Cardiac muscle cell (in vitro differentiated cells and primary cell): ENCODE measurements around the gene MEIOB. TPM values are rescaled to one million over a fixed set of nuclear protein-coding genes. Genes with fewer than 3 reads are reported as not detected.
A peak's percentile ranks its signal among the peaks of the same experiment; 100 is the strongest.

Experiments used
- DNase-seq, 2 donors: peaks; one replicate each; pipeline versions ENCODE4 v3.0.0 to v3.0.0-alpha.2; 2010 to 2017; ENCODE audit warnings: low read depth in 1 of 2, low spot score in 1 of 2
- H3K27ac ChIP-seq: fragments of 200-600 bp; sonication (generic); 2 replicates; pipeline ENCODE4 v1.5.1; 2016
- H3K27me3 ChIP-seq: fragments of 200-600 bp; sonication (generic); 2 replicates; pipeline ENCODE4 v1.6.0; 2016; ENCODE audit warnings: control low read depth
- H3K36me3 ChIP-seq: fragments of 200-600 bp; sonication (generic); 2 replicates; pipeline ENCODE4 v1.5.1; 2016; ENCODE audit warnings: control low read depth
- H3K4me1 ChIP-seq: fragments of 200-600 bp; sonication (generic); 2 replicates; pipeline ENCODE4 v1.8.1; 2017; ENCODE audit warnings: low read depth, mild to moderate bottlenecking, mixed run types
- H3K4me3 ChIP-seq: fragments of 200-600 bp; sonication (generic); 2 replicates; pipeline ENCODE4 v1.5.1; 2016; ENCODE audit warnings: mild to moderate bottlenecking
- H3K9me3 ChIP-seq: fragments of 200-600 bp; sonication (generic); 2 replicates; pipeline ENCODE4 v1.5.1; 2017; ENCODE audit warnings: low read depth, mild to moderate bottlenecking, control low read depth
- polyA plus RNA-seq: library from polyadenylated mRNA; unstranded; fragments of >200 nt; fragmentation: Nextera tagmentation; extraction: Ambion mirVana; gene quantifications from 2 replicates; pipeline ENCODE4 v1.2.1, GENCODE V29; 2016
- total RNA-seq: library from RNA; depleted of rRNA; stranded (reverse); fragments of >200 nt; gene quantifications from 2 replicates; pipeline ENCODE4 v1.2.3, GENCODE V29; 2016
- TF ChIP-seq, protein P1 (sequence below): IDR thresholded peaks from 2 replicates; pipeline ENCODE4 v1.5.1; 2012; ENCODE audit warnings: low read depth, mild to moderate bottlenecking, low read length

MEIOB gene
- total and polyA plus RNA-seq, 2 experiments from 2014 or later = 2.0 TPM; not detected in 1

DNA sequence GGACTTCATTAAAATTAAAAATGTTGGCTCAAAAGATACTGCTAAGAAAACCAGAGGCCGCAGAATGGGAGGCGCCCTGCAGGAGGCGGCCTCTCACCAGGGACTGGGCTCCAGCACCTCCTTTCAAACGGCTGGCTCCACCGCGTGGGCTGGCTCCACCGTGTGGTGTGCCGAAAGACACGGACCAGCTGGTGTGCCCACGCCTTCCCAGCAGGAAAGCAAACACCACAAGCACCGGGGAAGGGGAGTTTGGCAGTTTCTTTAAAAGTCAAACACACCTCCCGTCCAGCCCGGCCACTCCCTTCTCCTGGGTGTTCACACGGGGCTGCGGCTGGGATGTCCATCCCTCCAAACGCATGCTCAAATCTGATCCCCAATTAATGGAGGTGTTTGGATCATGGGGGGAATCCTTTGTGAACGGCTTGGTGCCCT, 59.2 kb downstream of the MEIOB start:
- no peaks in the 10 kb centered on the region for H3K4me1 ChIP-seq
- peaks cover 19% of the 10 kb centered on the region for H3K36me3 ChIP-seq
- no peaks in the 10 kb centered on the region for H3K9me3 ChIP-seq
- peak; percentile 58 to 92 for DNase-seq
- no peak overlapping the region for H3K27ac ChIP-seq
- H3K4me3 ChIP-seq = no peak overlapping the region
- TF ChIP-seq, protein P1, sequence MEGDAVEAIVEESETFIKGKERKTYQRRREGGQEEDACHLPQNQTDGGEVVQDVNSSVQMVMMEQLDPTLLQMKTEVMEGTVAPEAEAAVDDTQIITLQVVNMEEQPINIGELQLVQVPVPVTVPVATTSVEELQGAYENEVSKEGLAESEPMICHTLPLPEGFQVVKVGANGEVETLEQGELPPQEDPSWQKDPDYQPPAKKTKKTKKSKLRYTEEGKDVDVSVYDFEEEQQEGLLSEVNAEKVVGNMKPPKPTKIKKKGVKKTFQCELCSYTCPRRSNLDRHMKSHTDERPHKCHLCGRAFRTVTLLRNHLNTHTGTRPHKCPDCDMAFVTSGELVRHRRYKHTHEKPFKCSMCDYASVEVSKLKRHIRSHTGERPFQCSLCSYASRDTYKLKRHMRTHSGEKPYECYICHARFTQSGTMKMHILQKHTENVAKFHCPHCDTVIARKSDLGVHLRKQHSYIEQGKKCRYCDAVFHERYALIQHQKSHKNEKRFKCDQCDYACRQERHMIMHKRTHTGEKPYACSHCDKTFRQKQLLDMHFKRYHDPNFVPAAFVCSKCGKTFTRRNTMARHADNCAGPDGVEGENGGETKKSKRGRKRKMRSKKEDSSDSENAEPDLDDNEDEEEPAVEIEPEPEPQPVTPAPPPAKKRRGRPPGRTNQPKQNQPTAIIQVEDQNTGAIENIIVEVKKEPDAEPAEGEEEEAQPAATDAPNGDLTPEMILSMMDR = peak; percentile 67
- no peaks in the 10 kb centered on the region for H3K27me3 ChIP-seq

DNA sequence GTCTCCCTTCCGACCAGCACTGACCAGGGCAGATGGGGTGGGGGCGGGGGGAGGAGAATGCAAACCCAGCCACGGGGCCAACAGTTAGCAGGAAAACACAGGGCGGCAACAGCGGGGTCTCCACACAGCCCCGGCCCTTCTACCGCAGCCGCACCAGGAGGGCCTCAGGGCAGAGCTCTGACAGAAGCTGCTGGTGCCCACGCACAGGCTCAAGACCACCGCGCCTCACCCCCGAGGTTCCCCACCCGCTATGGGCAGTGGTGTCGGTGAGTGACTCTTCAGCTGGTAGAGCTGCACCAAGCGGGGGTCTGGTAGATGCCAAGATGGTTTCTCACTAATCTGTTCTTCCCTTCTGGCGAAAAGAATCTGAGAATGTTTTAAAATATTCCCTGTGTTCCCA, 61.4 kb downstream of the MEIOB start:
- H3K4me1 ChIP-seq = no peaks in the 10 kb centered on the region
- H3K9me3 ChIP-seq = no peaks in the 10 kb centered on the region
- TF ChIP-seq, protein P1 = no peak
- no peak overlapping the region for H3K4me3 ChIP-seq
- H3K27me3 ChIP-seq = no peaks in the 10 kb centered on the region
- no peak overlapping the region for H3K27ac ChIP-seq
- peaks cover 10% of the 10 kb centered on the region for H3K36me3 ChIP-seq
- DNase-seq = no peak

GRCh38 chr16:1810106-1810505, 61.9 kb downstream of the MEIOB start:
- no peak overlapping the region for H3K27ac ChIP-seq
- H3K36me3 ChIP-seq = peaks cover 6% of the 10 kb centered on the region
- no peaks in the 10 kb centered on the region for H3K4me1 ChIP-seq
- no peak for DNase-seq
- H3K9me3 ChIP-seq = no peaks in the 10 kb centered on the region
- no peak overlapping the region for H3K4me3 ChIP-seq
- TF ChIP-seq, protein P1 = no peak
- H3K27me3 ChIP-seq = no peaks in the 10 kb centered on the region

DNA sequence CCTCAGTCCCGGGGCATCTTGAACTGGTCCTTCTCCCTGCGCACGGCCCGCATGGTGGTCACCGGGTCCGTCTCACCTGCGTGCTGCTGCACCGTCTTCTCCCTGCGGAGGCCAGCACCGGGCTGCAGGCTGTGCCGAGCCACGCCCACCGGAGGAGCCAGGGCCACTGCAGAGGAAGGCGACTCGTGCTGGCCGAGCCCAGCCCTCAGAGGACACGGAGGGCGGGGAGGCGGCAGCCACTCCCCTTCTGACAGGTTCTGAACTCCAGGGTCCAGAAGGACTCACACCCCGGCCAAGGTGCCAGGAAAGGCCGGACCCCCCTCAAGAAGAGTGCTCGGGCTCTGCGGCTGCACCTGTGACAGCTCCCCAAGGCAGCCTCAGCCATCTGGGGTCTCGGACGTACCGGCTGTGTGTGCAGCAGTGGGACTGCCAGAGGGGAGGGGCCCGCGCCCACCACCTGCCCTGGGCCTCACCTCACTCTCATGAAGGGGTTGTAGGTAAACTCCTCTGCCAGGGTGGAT, 62.6 kb downstream of the MEIOB start:
- Histone ChIP-seq H3K36me3 (peaks cover 6% of the 10 kb centered on the region), H3K27ac (no peak overlapping the region), H3K9me3 (no peaks in the 10 kb centered on the region), H3K4me1 (no peaks in the 10 kb centered on the region), H3K27me3 (no peaks in the 10 kb centered on the region), H3K4me3 (no peak overlapping the region)
- TF ChIP-seq, protein P1 = no peak
- DNase-seq = no peak

DNA sequence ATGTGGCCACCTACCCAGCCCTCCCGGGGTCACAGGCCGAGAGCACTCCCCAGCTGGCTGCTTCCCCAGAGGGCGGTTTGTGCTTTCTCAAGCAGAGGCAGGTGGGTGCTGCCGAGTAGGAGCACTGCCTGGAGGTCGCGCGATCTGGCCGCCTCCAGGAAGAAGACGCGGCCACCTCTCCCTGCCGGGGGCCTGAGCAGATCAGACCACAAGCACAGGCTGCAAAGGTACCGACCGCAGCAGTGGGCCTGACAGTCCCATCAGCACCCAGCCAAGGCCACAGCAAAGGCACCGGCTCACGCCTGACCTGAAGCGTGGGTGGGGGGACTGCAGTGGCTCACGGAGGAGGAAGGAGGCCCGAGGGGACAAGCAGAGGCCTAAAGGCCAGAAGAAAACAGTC, 63.3 kb downstream of the MEIOB start:
- no peaks in the 10 kb centered on the region for H3K27me3 ChIP-seq
- TF ChIP-seq, protein P1 = no peak
- H3K4me1 ChIP-seq = no peaks in the 10 kb centered on the region
- no peak overlapping the region for H3K4me3 ChIP-seq
- peaks cover 6% of the 10 kb centered on the region for H3K36me3 ChIP-seq
- H3K27ac ChIP-seq = no peak overlapping the region
- DNase-seq = no peak
- H3K9me3 ChIP-seq = no peaks in the 10 kb centered on the region

- no peak overlapping the region for H3K27ac ChIP-seq
- H3K36me3 ChIP-seq = peaks cover 6% of the 10 kb centered on the region
- H3K9me3 ChIP-seq = no peaks in the 10 kb centered on the region
- H3K4me1 ChIP-seq = no peaks in the 10 kb centered on the region
- H3K4me3 ChIP-seq = no peak overlapping the region
- H3K27me3 ChIP-seq = no peaks in the 10 kb centered on the region
- DNase-seq = no peak
- TF ChIP-seq, protein P1 = no peak
Measured at GRCh38 chr16:1807626-1808025, 64.3 kb downstream of the MEIOB start.
